Left forelimb (tissue), 1 donor: ENCODE measurements around the gene ST3GAL5.
"Not testable (repeated sequence)": the region's sequence is repeated elsewhere in the genome, so short reads cannot be mapped to it uniquely, and the experiment has no call there.

ENCODE experiments used
- DNase-seq: peaks from one replicate; pipeline ENCODE4 v3.0.0-alpha.2; 2018; ENCODE audit warnings: low spot score

Gene ST3GAL5

DNA sequence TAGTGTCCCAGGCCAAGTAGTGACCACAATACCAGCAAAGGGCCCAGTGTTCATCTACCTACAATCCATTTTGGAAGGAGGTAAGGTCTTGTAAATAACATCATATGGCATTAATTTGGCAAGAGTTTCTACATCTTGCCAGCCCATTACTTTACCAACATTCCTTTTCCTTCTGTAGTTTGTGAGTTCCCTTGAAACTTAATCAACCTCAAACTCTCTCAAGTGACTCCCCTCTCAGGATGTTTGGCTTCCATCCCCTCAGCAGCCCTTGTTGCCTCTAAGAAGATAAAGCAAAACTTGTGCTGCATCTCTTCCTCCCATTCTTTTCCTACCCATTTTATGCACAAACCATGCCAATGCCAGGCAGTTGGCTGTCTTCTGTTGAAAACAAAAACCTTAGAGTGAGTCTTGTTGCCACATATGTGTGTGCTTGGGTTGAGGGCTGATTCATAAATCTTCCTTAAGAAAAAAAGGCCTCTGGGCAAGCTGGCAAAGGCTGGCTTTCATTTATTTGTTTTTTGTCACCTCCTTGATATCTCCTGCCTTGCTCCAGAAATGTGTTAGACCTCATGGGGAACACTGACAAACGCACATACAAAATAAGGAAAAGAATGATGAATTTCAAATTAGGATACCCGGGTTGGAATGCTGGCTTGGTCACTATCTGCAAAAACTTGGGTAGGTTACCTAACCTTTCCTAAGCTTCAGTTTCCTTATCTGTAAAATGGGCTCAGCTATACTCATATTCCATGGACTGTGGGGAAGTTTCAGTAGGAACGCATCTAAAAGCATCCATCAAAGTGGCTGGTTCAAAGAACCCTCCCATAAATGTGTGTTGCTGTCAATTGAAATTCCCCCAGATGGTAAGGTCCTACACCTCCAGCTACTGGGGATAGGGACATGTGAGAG, 29.4 kb upstream of the ST3GAL5 start:
- no peak for DNase-seq

DNA sequence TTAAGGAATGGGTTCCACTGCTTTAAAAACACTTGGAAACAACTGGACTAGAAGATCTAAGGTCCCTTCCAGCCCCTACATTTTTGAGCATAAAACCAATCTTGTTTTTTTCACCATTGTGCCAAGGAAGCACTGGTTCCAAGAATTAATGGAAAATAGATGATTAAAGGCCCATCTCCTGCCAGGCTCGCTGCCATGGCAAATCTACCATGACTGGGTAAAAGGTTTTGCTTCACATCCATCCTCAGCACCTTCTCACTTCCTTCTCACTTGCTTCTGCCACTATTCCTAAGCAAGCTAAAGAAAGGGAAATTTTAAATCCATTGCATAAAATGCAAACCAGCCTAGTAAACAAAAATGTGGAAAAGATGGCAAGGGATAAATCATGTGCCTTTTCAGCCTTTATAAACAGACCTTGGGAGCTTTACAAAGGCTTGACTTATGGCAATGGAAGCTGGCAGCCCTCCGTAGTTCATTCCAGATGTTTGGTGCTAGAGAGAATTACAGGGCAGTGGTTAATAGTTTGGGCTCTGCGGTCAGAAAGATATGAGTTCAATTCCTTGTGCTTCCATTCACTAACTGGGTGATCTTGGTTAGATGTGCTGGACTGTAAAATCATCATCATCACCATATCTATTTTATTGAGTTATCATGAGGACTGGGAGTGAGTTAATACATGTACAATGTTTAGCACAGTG, 27.0 kb upstream of the ST3GAL5 start:
- DNase-seq, result no peak

DNA sequence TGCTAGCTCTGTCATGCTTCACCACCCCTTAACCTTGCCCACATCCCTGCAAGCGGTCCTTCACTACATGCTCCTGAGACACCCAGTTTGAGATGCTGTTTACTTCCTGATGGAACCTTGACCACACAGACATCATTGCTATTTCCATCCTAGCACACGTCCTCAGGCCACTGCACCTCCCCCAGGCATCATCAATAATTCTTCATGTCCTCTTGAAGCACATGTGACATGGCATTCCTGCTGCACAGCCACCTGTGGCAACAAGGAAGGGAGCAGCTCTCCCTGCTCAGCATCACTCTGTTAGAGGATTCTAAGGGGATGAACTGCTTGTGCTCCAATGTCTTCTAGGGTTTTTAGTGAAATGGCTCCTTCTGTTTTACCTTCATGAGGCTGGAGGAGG, 26.1 kb upstream of the ST3GAL5 start:
- no peak for DNase-seq

DNA sequence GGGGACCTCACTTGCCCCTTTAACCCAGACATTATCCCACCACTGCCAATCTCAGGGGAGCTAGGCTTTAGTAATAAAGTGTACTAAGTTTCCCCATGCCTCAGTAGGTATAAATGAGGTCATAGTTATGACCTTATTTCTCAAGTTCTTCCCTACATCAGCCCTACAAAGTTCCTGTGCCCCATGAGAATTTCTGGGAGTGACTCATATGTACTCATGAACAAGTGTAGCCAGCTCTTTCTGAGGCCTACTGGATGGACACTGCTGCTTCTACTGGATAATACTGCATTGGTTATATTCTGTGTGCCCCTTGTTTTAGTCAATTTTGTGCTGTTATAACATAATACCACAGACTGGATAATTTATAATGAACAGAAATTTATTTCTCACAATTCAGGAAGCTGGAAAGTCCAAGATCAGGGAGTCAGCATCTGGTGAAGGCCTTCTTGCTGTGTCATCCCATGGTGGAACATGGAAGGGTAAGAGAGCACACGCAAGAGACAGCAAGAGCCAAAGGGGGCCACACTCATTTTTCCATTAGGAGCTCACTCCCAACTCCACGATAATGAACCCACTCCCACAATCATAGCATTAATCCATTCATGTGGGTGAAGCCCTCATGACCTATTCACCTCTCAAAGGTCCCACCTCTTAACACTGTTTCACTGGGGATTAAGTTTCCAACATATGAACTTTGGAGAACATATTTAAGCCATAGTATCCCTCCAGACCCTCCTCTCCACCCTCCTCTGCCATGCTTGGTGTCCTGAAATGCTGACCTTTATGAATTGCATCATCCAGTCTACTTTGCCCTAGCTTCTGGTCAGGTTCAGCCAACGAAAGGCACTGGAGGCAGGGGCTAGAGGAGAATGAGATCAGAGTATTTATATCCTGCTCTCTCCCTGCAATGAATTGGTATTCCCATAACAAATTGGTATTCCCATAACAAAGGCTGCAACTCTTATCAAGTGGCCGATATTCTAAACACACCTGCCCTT, 25.4 kb upstream of the ST3GAL5 start:
- DNase-seq, result no peak

DNA sequence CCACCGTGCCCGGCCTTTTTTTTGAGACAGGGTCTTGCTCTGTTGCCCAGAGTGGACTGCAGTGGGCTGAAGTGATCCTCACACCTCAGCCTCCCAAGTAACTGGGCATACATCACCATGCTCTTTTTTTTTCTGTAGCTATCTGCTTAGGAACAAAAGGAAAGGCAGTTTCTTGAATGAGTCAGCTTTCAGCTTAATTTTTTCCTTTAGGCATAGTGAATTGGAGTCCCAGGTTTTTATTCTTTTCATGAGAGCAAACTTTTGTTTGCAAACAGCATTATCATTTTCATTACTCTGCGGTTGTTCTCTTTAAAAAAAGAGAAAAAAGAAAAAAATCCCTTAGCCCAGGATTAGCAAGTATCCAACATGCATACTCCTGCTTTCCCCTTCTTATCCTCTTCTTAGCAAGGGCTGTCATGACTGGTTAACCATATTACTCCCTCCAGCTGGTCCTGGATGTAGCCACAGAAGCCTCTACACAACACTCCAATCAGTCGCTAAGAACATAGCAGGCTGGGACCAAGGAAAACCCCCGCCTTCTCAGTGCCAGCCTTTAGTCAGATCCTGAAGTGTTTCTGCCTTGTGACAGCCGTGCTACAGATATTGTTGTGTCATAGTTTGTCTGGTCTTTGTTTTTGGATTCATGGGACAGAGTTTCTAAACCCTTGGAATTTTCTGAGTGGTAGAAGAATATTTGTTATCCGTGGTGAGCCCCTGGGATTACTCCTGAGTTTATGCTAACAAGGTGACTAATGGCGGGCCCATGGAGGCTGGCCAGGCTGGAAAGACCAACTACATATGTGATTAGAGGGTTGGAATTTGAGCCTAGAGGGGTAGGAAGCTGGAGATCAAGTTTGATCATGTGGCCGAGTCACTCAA, 23.3 kb upstream of the ST3GAL5 start:
- no peak for DNase-seq

DNA sequence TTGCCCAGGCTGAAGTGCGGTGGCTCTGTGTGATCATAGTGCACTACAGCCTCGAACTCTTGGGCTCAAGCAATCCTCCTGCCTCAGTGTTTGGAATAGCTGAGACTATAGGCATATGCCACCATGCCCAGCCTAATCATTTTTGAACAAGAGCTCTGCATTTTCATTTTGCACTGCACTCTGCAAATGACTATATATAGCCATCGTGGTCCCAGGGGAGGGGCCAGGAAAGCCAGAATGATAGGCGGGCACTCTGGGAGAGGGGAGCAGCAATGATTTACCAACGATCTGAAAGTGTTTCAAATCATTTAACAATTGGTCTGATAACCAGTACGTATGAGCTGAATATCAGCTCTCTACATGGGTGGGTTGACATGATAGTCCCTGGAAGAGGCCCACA, 22.3 kb upstream of the ST3GAL5 start:
- no peak for DNase-seq

DNA sequence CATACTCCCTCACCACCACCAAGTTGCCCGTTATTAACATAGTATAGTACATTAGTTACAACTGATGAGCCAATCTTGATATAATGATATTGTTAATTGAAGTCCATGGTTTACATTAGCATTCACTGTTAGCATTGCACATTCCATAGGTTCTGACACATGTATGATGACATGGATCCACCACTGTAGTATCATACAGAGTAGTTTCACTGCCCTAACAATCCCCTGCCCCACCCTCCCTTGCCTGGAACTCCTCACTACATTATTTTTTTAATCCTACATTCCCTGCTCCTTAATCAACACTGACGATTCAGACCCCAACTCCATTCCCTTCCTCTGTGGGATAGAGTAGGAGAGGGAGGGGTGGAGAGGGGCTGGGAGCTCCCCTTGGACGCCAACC, 20.2 kb upstream of the ST3GAL5 start:
- no peak for DNase-seq

DNA sequence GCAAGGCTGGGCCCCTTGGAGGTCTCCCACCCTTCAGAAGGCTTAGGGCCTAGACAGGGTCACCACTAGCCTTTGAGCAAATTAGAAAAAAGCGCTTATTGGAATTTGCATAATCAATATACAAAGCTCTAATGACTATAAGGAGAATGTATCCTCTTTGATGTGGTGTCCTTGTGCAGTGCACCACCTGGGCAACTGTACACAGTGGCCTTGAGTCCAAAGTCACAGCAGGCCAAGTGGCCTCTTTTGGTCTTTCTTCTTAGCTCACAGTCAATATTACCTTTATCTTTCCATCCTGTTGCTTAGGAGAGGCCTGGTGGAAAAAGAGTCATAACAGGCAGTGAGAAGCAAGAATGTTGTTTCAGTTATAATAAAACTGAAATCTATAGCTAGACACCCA, 19.7 kb upstream of the ST3GAL5 start:
- DNase-seq, result no peak

DNA sequence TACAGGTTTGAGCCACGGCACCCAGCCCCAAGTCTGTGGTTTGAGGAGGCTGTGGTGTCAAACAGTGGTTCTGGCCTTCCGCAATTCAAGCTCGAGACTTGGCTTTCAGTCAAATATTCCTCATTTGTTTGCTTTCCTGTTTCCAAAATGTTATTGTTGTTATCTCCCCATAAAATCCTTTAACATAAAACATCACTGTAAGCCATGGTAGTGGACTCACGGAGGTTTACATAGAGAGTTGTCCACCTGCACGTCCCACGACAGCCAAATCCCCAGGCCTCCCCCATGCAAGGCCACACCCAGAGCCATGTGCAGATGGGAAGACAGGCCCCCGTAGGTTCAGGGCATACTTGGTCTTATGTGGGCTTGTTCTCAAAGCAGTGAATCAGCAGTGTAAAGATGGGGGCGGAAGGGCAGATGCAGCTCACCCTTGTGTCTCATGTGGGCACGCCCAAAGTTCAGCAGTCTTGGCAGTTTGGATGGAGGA, 18.9 kb upstream of the ST3GAL5 start:
- no peak for DNase-seq

DNA sequence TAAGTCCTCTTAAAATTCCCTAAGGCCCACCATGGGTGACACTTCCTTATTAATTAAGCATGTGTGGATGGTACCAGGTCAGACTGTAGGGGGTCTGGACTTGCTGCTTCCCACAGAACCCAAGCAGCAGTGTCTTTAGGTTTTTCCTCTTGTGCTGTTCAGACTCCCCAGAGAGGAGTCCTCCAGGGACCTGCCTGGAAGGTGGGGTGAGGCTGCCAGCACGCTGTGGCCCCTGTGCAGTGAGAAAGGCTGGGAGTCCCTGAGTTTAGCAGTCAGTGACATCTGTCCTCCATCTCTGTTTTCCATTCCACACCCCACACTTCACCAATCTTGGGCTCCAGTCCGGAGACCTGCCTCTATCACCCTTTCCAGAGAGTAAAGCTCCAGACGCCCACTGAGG, 18.0 kb upstream of the ST3GAL5 start:
- no peak for DNase-seq

DNA sequence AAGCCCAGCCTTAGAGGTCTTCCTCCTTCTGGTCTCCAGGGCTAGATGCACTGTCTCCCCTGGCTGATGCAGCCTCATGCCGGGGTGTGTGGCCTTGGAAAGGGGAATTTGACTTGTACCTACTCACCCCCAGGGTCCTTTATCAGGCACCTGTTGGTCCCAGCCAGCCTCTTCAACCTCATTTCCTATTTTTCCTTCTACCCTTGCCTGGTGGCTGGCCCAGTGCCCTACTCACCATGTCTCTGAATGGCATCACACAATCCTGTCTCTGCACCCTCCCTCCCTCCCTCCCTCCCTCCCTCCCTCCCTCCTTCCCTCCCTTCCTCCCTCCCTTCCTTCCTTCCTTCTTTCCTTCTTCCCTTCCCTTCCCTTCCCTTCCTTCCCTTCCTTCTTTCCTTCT, 17.1 kb upstream of the ST3GAL5 start:
- no peak for DNase-seq

DNA sequence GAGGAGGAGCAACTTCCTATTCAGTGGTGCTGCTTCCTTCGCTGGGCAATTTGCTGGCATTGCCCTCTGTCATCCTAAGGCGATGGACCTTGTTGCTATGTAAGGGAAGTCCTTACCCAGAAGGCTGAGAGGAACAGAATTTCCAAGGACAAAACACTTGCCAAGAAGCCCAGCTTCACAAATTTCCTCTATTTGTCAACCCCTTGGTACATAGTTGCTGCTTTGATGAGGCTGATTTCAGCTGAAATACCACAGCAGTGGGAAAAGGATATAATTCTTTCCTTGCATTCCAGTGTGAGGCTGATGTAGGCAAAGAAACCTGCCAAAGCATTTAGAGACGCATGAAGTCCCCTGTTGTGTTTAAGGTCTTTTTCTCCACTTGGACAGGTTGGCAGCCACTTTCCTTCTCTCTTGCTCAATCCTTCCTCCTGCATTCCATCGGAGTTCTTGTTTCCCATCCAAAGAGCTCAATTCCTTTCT, 16.4 kb upstream of the ST3GAL5 start:
- no peak for DNase-seq

DNA sequence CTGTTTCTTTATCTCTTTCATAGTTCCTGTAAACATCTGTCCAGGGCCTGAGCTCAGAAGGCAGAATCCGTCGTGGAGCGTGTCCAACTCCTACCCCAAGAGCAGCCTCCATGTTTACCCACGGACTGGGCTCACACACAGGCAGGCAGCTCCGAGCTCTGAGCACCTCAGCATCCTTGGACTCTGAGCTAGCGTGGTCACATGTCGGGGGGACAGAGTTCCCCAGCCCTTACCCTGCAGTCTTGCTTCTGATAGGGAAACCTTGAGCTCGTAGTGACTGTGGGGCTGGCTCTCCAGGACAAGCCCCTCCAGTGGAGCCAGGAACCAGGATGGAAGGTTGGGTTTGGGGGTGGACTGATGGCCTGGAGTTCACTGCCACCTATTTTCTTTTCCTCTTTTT, 15.1 kb upstream of the ST3GAL5 start:
- DNase-seq, result no peak

DNA sequence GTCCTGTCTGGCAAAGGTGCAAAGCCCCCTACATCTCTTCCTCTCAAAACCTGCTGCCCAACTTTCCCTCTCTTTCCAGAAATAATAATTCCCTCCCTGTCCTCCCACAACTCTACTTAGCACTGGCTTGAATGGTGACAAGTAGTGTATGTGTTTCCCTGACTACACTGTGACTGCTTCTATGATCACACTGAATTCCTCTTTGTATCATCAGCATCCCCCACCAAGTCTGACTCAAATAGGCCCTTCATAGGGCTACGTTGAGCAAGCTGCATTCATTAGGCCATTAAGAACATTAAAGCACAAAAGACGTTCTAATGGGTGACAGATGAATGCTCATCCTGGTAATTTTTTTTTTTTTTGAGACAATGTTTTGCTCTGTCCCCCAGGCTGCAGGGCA, 13.7 kb upstream of the ST3GAL5 start:
- no peak for DNase-seq

DNA sequence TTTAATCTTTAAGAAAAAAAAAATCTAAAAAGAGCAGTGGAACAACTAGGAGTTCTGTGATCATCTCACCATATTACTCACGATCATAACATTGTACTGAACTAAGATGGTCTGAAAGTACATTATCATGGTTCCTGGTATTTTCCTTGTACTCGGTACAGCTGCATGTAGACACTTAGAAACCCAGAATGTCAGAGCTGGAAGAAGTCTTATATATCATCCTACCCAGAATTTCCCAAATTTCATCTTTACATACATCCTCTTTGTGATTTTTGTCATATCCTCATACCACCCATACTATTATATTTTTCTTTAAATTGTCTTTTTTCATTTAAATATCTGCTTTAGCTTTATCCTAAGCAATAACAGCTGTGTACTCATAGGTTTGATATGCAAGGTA, 12.4 kb upstream of the ST3GAL5 start:
- DNase-seq, result no peak

DNA sequence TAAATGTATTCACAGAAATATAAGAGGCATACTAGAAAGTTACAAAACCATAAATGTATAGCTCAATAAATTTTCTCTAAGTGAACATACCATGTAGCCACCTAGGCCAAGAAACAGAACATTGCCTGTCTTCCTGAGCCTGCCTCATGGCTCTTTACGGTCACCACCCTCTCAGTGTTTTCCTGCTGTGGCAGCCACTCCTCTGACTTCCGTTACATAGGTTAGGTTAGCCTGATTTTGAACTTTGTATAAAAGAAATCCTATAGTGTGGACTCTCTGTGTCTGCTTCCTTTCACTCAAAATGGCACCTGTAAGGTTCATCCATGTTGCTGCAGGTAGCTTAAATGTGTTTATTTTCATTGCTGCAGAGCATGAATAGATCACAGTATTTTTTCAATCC, 11.6 kb upstream of the ST3GAL5 start:
- DNase-seq, result no peak

DNA sequence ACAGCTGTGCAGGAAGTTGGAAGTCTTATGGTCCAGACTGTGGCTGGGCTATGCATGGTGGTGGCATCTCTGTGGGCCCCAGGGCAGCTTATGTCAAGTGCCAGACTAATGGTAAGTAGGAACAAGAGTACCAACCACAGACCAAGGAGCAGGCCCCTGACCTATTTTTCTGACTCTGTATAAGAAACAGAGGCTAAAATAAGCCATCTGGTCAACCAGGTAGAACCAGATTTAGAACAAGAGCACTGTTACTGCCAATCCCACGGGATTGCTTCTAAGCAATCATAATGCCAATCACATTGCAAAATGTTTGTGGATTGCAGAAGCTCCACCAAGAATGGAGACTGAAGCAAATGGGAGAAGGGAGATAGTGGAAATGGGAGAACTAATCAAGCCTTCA, 11.1 kb upstream of the ST3GAL5 start:
- no peak for DNase-seq

DNA sequence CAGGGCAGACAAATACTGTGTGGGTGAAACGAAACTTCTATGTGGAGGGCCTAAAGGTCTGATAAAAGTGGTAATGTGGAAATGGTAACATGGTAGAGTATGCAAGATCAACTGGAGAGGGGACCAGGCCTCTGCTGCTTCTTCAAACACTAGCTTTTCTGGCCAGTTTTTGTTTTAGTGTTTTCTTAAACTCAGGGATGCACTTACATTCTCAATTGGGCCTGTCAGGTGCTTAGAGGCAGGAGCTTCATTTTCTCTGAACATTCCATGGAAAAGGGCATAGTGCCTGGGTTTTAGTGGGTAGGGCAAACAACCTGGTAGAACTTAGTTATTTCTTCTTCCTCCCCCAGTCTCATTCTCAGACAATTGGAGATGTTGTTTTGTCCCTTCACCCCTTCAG, 10.5 kb upstream of the ST3GAL5 start:
- DNase-seq, result no peak

DNA sequence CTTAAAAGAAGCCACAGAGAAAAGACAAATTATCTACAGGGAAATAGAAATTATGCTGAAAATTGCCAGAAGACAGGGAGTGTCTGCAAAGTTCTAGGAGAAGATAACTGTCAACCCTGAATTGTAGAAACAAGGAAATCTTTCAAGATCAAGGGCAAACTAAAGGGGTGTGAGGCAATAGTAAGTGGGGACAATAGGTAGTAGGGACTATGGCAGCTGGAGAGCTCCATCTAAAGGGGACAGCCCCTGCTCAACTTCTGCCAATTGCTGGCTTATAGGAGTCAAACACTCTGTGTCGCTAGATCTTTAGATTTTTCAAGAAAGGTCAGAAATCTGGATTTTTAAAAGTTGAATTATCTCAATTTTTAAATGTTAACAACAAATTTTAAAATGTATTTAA, 10.1 kb upstream of the ST3GAL5 start:
- no peak for DNase-seq

DNA sequence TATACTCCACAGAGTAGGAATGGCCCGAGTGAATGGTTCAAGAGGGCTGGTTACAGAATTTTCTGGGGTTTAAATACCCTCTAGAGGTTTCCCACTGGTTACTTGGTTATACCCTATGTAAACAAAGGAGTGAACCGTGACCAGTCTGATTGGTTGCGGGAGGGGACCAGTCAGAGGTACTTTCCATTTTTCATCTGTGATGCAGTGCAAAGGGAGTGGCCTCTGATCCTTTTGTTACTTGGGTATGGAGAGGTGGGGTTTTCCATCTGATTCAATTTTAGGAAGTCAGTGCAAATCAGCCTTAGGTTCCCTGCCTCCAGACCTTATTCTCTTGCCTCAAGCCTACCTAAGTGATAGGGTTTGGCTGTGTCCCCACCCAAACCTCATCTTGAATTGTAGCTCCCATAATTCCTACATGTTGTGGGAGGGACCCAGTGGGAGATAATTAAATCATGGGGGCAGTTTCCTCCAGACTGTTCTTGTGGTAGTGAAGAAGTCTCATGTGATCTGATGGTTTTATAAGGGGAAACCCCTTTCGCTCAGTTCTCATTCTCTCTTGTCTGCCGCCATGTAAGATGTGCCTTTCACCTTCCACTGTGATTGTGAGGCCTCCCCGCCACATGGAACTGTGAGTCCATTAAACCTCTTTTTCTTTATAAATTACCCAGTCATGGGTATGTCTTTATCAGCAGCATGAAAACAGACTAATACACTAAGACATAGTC, 5.9 kb upstream of the ST3GAL5 start:
- not testable (repeated sequence) for DNase-seq
